ENCODE results near the gene KRTAP4-16.
"Not testable (repeated sequence)": the region's sequence is repeated elsewhere in the genome, so short reads cannot be mapped to it uniquely, and the experiment has no call there.

KRTAP4-16 gene

DNA sequence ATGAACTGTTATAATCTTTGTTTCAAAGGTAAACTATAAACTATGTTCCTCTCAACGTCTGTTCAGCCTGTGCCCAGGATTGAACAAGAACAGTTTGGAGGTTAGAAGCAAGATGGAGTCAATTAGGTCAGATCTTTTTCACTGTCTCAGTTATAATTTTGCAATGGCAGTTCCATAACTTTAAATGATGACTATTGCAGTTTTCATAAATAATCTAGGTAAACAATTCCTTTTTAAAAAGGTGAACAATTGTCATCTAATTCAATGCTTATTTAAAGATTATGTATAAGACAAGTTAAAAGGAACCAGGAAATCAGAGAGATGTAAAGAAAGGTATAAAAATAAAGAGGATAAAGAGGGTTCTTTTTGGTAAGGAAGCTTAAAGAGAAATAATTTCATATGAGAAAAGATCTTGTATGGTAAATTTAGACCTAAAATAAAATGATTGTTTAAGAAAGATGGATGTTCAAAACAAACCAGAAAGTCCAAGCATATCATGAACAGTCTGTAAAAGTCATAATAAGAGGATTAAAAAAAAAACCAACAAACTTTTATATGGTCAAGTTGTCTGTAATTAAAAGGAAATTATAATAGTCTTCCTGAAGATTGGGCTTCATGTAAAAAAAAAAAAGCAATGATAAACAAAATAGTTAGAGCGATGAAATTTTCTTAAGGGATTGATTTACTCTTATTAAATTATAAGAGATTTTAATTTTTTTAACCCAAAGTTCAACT is 9.3 kb upstream of the KRTAP4-16 start:
- no peak overlapping the region for H3K4me3 ChIP-seq (ENCODE audit: low read depth, low read length)
- no peak for TF ChIP-seq CTCF (IDR thresholded peaks at IDR 0.05; ENCODE audit: borderline replicate concordance, insufficient read depth, low read depth, low read length)

GRCh38 chr17:41108728-41109386 is 6.8 kb upstream of the KRTAP4-16 start:
- H3K4me3 ChIP-seq (ENCODE audit: low read depth, low read length) = not testable (repeated sequence)

DNA sequence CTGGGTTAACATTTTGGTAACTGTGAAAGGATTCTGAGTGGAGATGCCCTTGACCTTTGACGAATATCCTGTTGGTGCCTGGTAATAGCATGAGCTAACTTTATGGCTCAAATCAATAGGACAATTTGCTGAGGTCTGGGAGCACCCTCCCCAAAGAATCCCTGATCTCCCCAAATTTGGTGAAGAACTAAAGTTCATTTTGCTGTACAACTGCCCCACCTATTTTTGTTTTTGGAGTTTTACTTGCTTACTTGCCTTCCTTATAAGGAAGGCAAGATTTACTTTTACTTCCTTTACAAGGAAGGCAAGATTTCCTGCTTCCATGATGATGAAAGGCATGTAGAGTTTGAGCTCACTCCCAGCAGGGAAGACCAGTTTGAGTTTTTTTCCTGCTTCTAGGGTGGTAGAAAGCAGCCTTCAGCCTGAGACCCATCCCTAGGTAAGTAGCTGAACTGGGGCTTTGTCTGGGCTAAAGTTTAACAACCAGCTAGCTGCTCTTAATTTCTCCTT is 6.0 kb upstream of the KRTAP4-16 start:
- H3K4me3 ChIP-seq (ENCODE audit: low read depth, low read length) = no peak overlapping the region
- no peak for TF ChIP-seq CTCF (IDR thresholded peaks at IDR 0.05; ENCODE audit: borderline replicate concordance, insufficient read depth, low read depth, low read length)

- not testable (repeated sequence) for H3K4me3 ChIP-seq (ENCODE audit: low read depth, low read length)
Measured at GRCh38 chr17:41105347-41105746, 3.3 kb upstream of the KRTAP4-16 start, which contains the start of gene KRTAP4-9. Gene KRTAP4-9, plus strand, starts transcription at chr17:41105389. Its CDS starts 0 bp downstream, at chr17:41105389.

DNA sequence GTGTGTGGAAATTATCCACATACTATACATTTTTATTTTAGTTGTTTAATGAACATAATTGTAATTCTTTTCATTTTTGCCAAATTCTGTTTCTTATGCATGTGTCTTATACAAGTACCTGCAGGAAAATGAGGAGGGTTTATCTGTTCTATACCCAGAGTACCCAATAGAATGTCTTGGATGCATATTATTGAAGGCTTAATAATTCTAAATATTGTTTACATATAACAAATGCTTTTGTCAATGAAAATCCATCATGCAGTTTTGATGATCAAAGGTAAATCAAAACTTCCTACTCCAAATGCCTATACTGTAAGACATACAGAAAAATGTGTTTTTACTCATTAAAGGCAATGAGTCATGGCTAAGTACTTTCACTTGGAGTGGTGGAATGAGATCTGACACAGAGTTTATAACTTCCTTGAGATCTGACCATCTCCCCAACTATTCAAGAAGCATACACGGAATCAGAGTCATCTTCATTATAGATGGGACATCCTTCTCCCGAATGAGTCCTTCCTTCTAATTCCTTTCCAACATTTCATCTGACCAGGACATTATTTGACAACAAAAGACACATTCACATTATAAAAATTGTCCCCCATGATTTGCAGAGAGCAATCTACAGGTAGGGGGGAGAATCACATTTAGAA is 2.5 kb upstream of the KRTAP4-16 start:
- H3K4me3 ChIP-seq (ENCODE audit: low read depth, low read length) = not testable (repeated sequence)

- TF ChIP-seq CTCF (IDR thresholded peaks at IDR 0.05; ENCODE audit: borderline replicate concordance, insufficient read depth, low read depth, low read length) = no peak
- H3K4me3 ChIP-seq (ENCODE audit: low read depth, low read length) = no peak overlapping the region
Measured at GRCh38 chr17:41103896-41104295, 1.9 kb upstream of the KRTAP4-16 start.

GRCh38 chr17:41099682-41100480 is 2.1 kb downstream of the KRTAP4-16 start:
- not testable (repeated sequence) for H3K4me3 ChIP-seq (ENCODE audit: low read depth, low read length)

GRCh38 chr17:41098481-41098880 is 3.5 kb downstream of the KRTAP4-16 start:
- TF ChIP-seq CTCF (IDR thresholded peaks at IDR 0.05; ENCODE audit: borderline replicate concordance, insufficient read depth, low read depth, low read length) = no peak
- H3K4me3 ChIP-seq (ENCODE audit: low read depth, low read length) = no peak overlapping the region
